ENCODE data around the gene TMPRSS9. TPM values are rescaled to one million over a fixed set of nuclear protein-coding genes. Genes with fewer than 3 reads are reported as not detected.

Gene TMPRSS9
- total RNA-seq, 1 donor from 2014 or later: not detected

DNA sequence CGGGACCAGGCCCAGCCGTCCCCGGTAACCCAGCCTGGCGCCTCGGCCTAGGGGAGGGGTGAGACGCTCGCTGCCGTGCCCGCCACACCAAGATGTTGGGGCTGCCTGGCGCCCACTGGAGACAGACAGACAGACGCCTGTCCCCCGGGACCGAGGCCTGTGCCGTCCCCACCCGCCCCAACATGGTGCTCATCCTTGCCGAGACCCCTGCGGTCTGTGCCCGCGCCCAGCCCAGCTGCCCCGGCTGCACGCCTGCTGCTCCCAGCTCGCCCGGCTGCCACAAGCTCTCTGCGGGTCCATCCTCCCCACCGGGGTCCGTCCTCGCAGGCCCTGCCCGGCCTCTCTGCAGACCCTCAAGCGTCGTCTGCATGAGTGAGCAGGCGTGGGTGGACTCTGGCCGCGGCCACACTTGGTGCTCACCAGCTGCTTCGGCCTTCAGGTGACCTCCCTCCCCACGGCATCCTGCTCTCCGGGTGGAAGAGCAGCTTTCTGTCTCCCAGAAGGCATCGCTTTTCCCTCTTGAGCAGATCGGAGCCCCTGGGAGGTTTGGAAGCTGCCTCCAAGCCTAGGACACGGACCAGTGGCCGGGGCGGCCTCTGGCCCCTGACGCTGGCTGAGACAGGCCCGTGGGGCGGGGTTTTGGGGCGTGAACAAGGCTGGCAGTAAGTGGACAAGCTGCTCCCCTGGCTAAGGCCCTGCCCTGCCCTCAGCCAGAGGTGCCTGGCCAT lies 6.7 kb upstream of the TMPRSS9 start:
- Histone ChIP-seq H3K27me3 (ENCODE audit: low read depth) (no peaks in the 10 kb centered on the region), H3K36me3 (peaks cover 35% of the 10 kb centered on the region), H3K9me3 (replicated peaks) (no peaks in the 10 kb centered on the region), H3K27ac (replicated peaks) (no peak overlapping the region), H3K4me3 (no peak overlapping the region), H3K4me1 (no peaks in the 10 kb centered on the region)
- no peak for DNase-seq
- no peak for TF ChIP-seq CTCF (IDR thresholded peaks at IDR 0.05; ENCODE audit: borderline replicate concordance)
- intact Hi-C loops (cut with micrococcal nuclease): no loop called here

GRCh38 chr19:2353887-2354592 lies 6.0 kb upstream of the TMPRSS9 start:
- TF ChIP-seq CTCF (IDR thresholded peaks at IDR 0.05; ENCODE audit: borderline replicate concordance): no peak
- H3K27me3 ChIP-seq (ENCODE audit: low read depth): no peaks in the 10 kb centered on the region

GRCh38 chr19:2354670-2355069 lies 5.4 kb upstream of the TMPRSS9 start:
- intact Hi-C loops (cut with micrococcal nuclease): no loop called here
- Histone ChIP-seq H3K27me3 (ENCODE audit: low read depth) (no peaks in the 10 kb centered on the region), H3K27ac (replicated peaks) (no peak overlapping the region), H3K36me3 (peaks cover 35% of the 10 kb centered on the region), H3K9me3 (replicated peaks) (no peaks in the 10 kb centered on the region), H3K4me3 (no peak overlapping the region), H3K4me1 (no peaks in the 10 kb centered on the region)
- no peak for DNase-seq
- no peak for TF ChIP-seq CTCF (IDR thresholded peaks at IDR 0.05; ENCODE audit: borderline replicate concordance)

More at GRCh38 chr19:2353887-2354592, 6.0 kb upstream of the TMPRSS9 start:
- no peak for DNase-seq
- Histone ChIP-seq H3K4me1 (no peaks in the 10 kb centered on the region), H3K27ac (replicated peaks) (no peak overlapping the region), H3K4me3 (no peak overlapping the region), H3K36me3 (peaks cover 35% of the 10 kb centered on the region), H3K9me3 (replicated peaks) (no peaks in the 10 kb centered on the region)
- intact Hi-C loops (cut with micrococcal nuclease): no loop called here

DNA sequence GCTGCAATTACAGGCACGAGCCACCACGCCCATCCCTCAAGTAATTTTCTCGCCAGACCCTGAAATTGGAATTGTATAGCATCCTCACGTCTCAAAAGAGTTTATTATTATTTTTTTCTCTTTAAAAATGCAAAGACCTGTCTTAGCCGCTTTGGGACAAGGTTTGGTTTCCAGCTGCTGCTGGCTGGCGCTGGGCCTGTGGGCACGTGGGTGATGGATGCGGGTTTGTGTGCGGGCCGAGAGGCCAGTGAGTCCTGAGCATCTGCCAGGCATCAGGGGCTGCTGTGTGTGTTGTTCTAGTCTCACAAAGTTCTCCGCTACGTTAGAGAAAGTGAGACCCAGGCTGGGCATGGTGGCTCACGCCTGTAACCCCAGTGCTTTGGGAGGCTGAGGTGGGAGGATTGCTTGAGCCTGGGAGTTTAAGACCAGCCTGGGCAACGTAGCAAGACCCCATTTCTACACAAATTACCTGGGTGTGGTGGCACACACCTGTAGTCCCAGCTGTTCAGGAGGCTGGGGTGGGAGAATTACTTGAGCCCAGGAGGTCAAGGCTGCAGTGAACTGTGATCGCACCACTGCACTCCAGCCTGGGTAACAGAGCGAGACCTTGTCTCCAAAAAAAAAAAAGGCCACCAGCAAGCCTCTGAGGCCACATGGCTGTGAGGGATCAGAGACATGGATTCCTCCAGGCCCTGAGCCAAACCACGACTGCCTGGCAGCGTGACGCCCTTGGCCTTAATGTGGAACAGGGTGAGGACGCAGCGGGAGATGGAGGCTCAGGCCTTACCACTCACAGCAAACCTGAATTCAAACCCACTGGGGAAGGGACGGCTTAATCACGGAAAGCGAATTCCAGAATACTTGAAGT lies 4.7 kb upstream of the TMPRSS9 start:
- TF ChIP-seq CTCF (IDR thresholded peaks at IDR 0.05; ENCODE audit: borderline replicate concordance): no peak
- Histone ChIP-seq H3K36me3 (peaks cover 34% of the 10 kb centered on the region), H3K27ac (replicated peaks) (no peak overlapping the region), H3K9me3 (replicated peaks) (no peaks in the 10 kb centered on the region), H3K4me3 (no peak overlapping the region), H3K27me3 (ENCODE audit: low read depth) (peaks cover 7% of the 10 kb centered on the region), H3K4me1 (no peaks in the 10 kb centered on the region)
- intact Hi-C loops (cut with micrococcal nuclease): no loop called here
- no peak for DNase-seq

DNA sequence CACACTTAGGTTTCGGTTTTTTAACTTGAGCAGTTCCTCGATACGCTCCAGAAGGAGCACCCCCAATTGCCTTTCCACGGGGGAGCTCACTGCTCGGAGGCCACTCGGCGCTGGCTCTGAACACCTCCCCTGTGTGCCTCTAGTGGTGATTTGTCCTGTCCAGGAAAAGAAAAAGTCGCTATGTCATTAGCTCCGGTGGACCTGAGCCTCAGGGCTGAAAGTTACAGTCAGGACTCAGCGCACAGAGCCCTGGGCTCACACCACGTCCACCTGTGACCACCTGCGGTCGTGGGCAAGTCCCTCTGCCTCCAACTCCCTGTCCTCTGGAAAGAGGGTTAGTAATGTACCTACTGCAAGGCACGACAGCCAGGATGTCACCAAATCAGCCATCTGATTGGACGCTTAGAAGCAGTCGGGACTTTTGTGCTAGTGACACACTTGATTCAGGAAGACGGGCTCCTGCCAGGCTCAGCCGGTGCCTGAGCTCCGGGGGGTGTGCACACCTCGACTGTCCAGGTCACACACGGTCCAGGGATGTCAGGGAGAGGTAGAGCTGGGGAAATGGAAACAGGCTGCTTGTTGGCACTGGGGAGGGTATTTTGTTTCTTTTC lies 3.9 kb upstream of the TMPRSS9 start:
- intact Hi-C loops (cut with micrococcal nuclease): no loop called here
- Histone ChIP-seq H3K4me1 (no peaks in the 10 kb centered on the region), H3K27me3 (ENCODE audit: low read depth) (peaks cover 13% of the 10 kb centered on the region), H3K36me3 (peaks cover 27% of the 10 kb centered on the region), H3K4me3 (no peak overlapping the region), H3K27ac (replicated peaks) (no peak overlapping the region), H3K9me3 (replicated peaks) (no peaks in the 10 kb centered on the region)
- no peak for TF ChIP-seq CTCF (IDR thresholded peaks at IDR 0.05; ENCODE audit: borderline replicate concordance)
- no peak for DNase-seq
